Ascending aorta (tissue), 2 donors: Measurements from ENCODE around the gene C15orf40. TPM values are rescaled to one million over a fixed set of nuclear protein-coding genes. Genes with fewer than 3 reads are reported as not detected.
A peak's percentile ranks its signal among the peaks of the same experiment; 100 is the strongest.

ENCODE experiments used
- DNase-seq, 2 donors: peaks; one replicate each; pipeline ENCODE4 v3.0.0-alpha.2; 2019; ENCODE audit warnings: low spot score in 2 of 2
- H3K27ac ChIP-seq, 2 donors: fragments of 200-600 bp; sonication (generic); one replicate each; pipeline ENCODE4 v1.5.1; 2016 to 2017; ENCODE audit warnings: mild to moderate bottlenecking in 1 of 2
- H3K27me3 ChIP-seq: fragments of 200-600 bp; sonication (generic); one replicate; pipeline ENCODE4 v1.5.1; 2017
- H3K36me3 ChIP-seq, 2 donors: fragments of 200-600 bp; sonication (generic); one replicate each; pipeline ENCODE4 v1.5.1; 2016
- H3K4me1 ChIP-seq, 2 donors: fragments of 200-600 bp; sonication (generic); one replicate each; pipeline ENCODE4 v1.5.1; 2016 to 2017; ENCODE audit warnings: mild to moderate bottlenecking in 1 of 2
- H3K4me3 ChIP-seq, 2 donors: fragments of 200-600 bp; sonication (generic); one replicate each; pipeline ENCODE4 v1.5.1; 2016 to 2017; ENCODE audit warnings: mild to moderate bottlenecking in 1 of 2
- H3K9me3 ChIP-seq, 2 donors: fragments of 200-600 bp; sonication (generic); one replicate each; pipeline ENCODE4 v1.5.1; 2016
- intact Hi-C: fragments of 100-400 bp; cut with DNase I; formaldehyde crosslinking; loops from one replicate; pipeline ENCODE4 v1.15.1; 2023
- total RNA-seq: library from RNA; depleted of rRNA; stranded (reverse); fragments of >200 nt; gene quantifications from one replicate; pipeline ENCODE4 v1.1.0, GENCODE V29; 2016
- TF ChIP-seq, protein P1 (sequence below), 3 experiments: fragments of 200-600 bp in 2 of 3; fragments of 450-650 bp in 1 of 3; sonication (generic) in 2 of 3; IDR thresholded peaks; one replicate each; pipeline ENCODE4 v1.5.1; 2016 to 2019; ENCODE audit warnings: antibody characterized with exemption in 3 of 3, mild to moderate bottlenecking in 1 of 3, moderate library complexity in 1 of 3

C15orf40 gene
- total RNA-seq, 1 donor from 2014 or later: 1.3 TPM

DNA sequence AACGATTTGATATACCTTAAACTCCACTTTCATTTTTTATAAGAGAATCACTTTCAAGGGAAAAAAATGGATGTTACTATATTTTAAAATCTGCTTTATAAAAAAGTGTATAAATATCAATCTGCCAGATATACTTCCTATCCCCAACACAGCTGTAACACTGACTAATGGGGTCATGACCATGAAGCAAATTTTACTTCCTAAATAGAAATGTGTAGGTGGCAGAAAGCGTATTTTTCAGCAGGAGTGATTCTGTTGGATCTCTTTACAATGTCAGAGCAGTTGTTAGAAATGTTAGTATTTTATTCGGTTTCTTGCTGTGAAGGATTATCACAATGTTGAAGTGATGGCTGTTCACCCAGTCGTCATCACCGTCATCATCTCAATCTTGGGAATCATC lies 5.5 kb upstream of the C15orf40 start:
- H3K4me1 ChIP-seq: peaks cover 2 to 6% of the 10 kb centered on the region in 2 donors
- H3K36me3 ChIP-seq: peaks cover 30 to 34% of the 10 kb centered on the region in 2 donors
- intact Hi-C loops: no loop called here
- no peak overlapping the region for H3K27ac ChIP-seq
- no peaks in the 10 kb centered on the region for H3K9me3 ChIP-seq
- no peak overlapping the region for H3K4me3 ChIP-seq
- DNase-seq: no peak
- TF ChIP-seq, protein P1, sequence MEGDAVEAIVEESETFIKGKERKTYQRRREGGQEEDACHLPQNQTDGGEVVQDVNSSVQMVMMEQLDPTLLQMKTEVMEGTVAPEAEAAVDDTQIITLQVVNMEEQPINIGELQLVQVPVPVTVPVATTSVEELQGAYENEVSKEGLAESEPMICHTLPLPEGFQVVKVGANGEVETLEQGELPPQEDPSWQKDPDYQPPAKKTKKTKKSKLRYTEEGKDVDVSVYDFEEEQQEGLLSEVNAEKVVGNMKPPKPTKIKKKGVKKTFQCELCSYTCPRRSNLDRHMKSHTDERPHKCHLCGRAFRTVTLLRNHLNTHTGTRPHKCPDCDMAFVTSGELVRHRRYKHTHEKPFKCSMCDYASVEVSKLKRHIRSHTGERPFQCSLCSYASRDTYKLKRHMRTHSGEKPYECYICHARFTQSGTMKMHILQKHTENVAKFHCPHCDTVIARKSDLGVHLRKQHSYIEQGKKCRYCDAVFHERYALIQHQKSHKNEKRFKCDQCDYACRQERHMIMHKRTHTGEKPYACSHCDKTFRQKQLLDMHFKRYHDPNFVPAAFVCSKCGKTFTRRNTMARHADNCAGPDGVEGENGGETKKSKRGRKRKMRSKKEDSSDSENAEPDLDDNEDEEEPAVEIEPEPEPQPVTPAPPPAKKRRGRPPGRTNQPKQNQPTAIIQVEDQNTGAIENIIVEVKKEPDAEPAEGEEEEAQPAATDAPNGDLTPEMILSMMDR (IDR thresholded peaks at IDR 0.05): no peak
- no peaks in the 10 kb centered on the region for H3K27me3 ChIP-seq

DNA sequence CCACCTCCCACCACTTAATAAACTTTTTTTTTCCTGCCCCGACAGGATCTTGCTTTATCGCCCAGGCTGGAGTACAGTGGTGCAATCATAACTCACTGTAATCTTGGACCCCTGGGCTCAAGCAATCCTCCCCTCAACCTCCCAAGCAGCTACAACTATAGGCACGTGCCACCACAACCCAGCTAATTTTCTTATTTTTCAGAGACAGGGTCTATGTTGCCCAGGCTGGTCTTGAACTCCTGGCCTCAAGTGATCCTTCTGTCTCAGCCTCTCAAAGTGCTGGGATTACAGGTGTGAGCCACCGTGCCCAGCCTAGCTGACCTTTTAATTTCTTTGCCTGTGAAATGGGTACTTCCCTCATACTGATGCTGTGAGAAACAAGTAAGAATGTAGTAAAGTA lies 3.9 kb upstream of the C15orf40 start:
- Histone ChIP-seq H3K4me3 (no peak overlapping the region), H3K27me3 (no peaks in the 10 kb centered on the region), H3K9me3 (no peaks in the 10 kb centered on the region), H3K4me1 (peaks cover 7 to 11% of the 10 kb centered on the region in 2 donors), H3K36me3 (peaks cover 29 to 34% of the 10 kb centered on the region in 2 donors), H3K27ac (no peak overlapping the region)
- TF ChIP-seq, protein P1 (IDR thresholded peaks at IDR 0.05): no peak
- DNase-seq: no peak
- intact Hi-C loops: no loop called here

DNA sequence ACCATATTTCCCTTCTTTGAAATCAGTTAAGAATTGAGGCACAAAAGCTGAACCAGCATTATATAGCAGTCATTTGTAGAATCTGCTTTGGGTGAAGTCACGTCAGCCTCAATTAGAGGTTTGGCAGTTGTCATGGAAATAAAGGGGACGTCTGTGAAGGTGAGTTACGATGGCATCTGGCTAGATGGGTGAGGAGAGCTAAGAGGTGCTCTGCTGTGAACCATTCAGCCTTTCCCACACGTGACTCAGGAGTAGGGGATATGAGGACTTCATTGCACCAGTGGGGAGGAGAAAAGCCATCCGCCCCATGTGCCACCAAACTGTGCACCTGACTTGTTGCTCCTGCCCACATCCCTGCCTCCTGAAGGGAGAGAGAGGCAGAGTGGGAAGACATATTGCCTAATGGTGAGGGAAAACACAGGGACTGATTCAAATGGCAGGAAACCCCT lies 2.8 kb upstream of the C15orf40 start:
- Histone ChIP-seq H3K4me3 (no peak overlapping the region), H3K27ac (no peak overlapping the region), H3K27me3 (no peaks in the 10 kb centered on the region), H3K9me3 (no peaks in the 10 kb centered on the region), H3K4me1 (peaks cover 9 to 15% of the 10 kb centered on the region in 2 donors), H3K36me3 (peaks cover 20 to 22% of the 10 kb centered on the region in 2 donors)
- DNase-seq: no peak
- intact Hi-C loops: loop anchor here (5.0 kb wide), 1 partner anchor 38 kb away; no protein-coding TSS in a partner anchor
- TF ChIP-seq, protein P1 (IDR thresholded peaks at IDR 0.05): no peak

DNA sequence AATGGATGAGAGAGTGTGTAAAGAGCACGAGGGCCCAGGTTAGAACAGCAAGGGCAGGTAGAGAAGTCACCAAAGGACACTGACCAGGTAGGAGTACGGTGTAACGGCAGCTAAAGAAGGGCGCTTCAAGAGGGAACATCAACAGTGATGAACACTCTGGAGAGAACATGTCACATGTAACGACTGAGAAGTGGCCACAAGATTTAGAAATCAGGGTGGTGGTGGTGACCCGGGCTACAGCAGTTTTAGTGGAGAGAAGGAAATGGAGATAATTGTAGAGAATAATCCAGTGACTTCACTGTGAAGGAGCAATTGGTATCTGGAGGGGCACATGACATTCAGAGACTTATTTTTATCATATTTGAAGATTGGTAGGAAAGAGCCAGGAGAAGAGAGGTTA lies 1.2 kb upstream of the C15orf40 start:
- Histone ChIP-seq H3K4me3 (peak overlapping the region in 1 of 2 donors; percentile 96), H3K4me1 (peaks cover 9 to 15% of the 10 kb centered on the region in 2 donors), H3K36me3 (peaks cover 24 to 26% of the 10 kb centered on the region in 2 donors), H3K27ac (no peak overlapping the region), H3K9me3 (no peaks in the 10 kb centered on the region), H3K27me3 (no peaks in the 10 kb centered on the region)
- DNase-seq: no peak
- intact Hi-C loops: loop anchor here (5.0 kb wide), 1 partner anchor 40 kb away; no protein-coding TSS in a partner anchor
- TF ChIP-seq, protein P1 (IDR thresholded peaks at IDR 0.05): no peak

DNA sequence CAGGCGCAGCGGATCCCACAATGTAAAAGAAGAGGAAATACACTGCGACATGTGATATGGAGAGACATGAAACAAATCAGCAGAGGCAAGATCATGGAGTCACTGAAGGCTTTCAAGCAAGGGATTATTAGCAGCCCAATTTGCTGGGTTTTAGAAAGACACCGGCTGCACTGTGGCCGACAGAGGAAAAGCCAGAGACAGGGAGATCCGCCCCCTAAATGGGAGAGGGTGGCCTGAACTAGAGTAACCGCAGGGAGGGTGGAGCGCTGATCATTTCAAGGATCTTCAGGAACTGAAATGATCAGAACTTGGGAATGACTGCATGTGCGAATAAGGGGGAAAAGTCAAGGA lies 612 bp upstream of the C15orf40 start:
- peaks cover 26 to 28% of the 10 kb centered on the region in 2 donors for H3K36me3 ChIP-seq
- H3K27me3 ChIP-seq: no peaks in the 10 kb centered on the region
- peak overlapping the region; percentile 87 to 96 for H3K4me3 ChIP-seq
- no peaks in the 10 kb centered on the region for H3K9me3 ChIP-seq
- H3K4me1 ChIP-seq: peaks cover 9 to 15% of the 10 kb centered on the region in 2 donors
- no peak for DNase-seq
- intact Hi-C loops: loop anchor here (5.0 kb wide), 1 partner anchor 40 kb away; no protein-coding TSS in a partner anchor
- H3K27ac ChIP-seq: peak overlapping the region; percentile 74 to 79
- TF ChIP-seq, protein P1 (IDR thresholded peaks at IDR 0.05): no peak
